HepG2 (cell line): ENCODE measurements around the gene ZDHHC11.

Source experiments
- EHMT2 ChIP-seq: fragments of 200-600 bp; sonication (generic); IDR thresholded peaks from 2 replicates; pipeline ENCODE4 v1.7.0; 2017; ENCODE audit warnings: antibody characterized with exemption, low read depth, low read length, borderline replicate concordance
- JUN ChIP-seq: sonication (generic); formaldehyde crosslinking; IDR thresholded peaks from 2 replicates; pipeline ENCODE4 v1.4.0; 2020; ENCODE audit warnings: mild to moderate bottlenecking, missing genetic modification reagents

- TF ChIP-seq EHMT2 (no peak), JUN (no peak)
Observed at GRCh38 chr5:893711-894110, 42.9 kb upstream of the ZDHHC11 start.
